HepG2 (cell line): ENCODE results near the gene BRPF1. TPM values are rescaled to one million over a fixed set of nuclear protein-coding genes. Genes with fewer than 3 reads are reported as not detected.

Experiments
- ATAC-seq: fragments of 200-7000 bp; cut with Tn5 transposase; 3 replicates; pipeline ENCODE4 v1.9.1; 2020; ENCODE audit warnings: mild to moderate bottlenecking, moderate library complexity
- BruUV-seq: library from RNA; stranded (reverse); fragments of 400-500 nt; replicated peaks from 2 replicates; lab custom pipeline; 2021; lab: Mats Ljungman, UMichigan
- CTCF ChIA-PET: fragments of 300-600 bp; formaldehyde crosslinking; extraction: SDS; loops from one replicate; lab custom pipeline; 2021; ENCODE audit warnings: low total read pairs, inconsistent platforms, low intra/inter-chr PET ratio; lab: Yijun Ruan, JAX
- POLR2A ChIA-PET: fragments of 350-600 bp; sonication (Branson Sonifier 250); formaldehyde crosslinking; loops from one replicate; lab custom pipeline; 2020; ENCODE audit warnings: antibody characterized with exemption, inconsistent platforms; lab: Yijun Ruan, JAX
- DNase-seq: peaks from one replicate; pipeline ENCODE4 v3.0.0-alpha.2; 2015; ENCODE audit warnings: low spot score
- FAIRE-seq: peaks from 3 replicates; lab custom pipeline; 2011; peaks lifted over from hg19 to GRCh38; lab: Jason Lieb, UNC
- H2AFZ ChIP-seq: one replicate; pipeline ENCODE4 v1.6.1; 2011; ENCODE audit warnings: low read length, inconsistent platforms
- H3K27ac ChIP-seq: fragments of 300-600 bp; 3 replicates; pipeline ENCODE4 v1.8.0; 2011; ENCODE audit warnings: mixed run types, mild to moderate bottlenecking, mixed read lengths, low read length, inconsistent platforms; ENCODE audit not compliant: insufficient read depth; ENCODE audit errors: extremely low read length
- H3K27me3 ChIP-seq, 2 experiments: fragments of 200-600 bp in 1 of 2; 2 replicates in 1 of 2; 3 replicates in 1 of 2; pipeline versions ENCODE4 v1.6.0 to v1.8.0; 2011; ENCODE audit warnings: low read length in 2 of 2, mild to moderate bottlenecking in 2 of 2, moderate library complexity in 2 of 2, inconsistent platforms in 1 of 2; ENCODE audit not compliant: insufficient read depth in 2 of 2, control insufficient read depth in 1 of 2
- H3K36me3 ChIP-seq, 2 experiments: fragments of 200-600 bp in 1 of 2; replicated peaks in 1 of 2; 2 replicates in 1 of 2; 3 replicates in 1 of 2; pipeline versions ENCODE4 v1.5.1 to v1.8.0; 2011; ENCODE audit warnings: low read length in 2 of 2, inconsistent platforms in 1 of 2; ENCODE audit not compliant: insufficient read depth in 2 of 2, control insufficient read depth in 1 of 2
- H3K4me1 ChIP-seq: 2 replicates; pipeline ENCODE4 v1.5.1; 2012; ENCODE audit warnings: low read length, inconsistent platforms; ENCODE audit not compliant: insufficient read depth
- H3K4me2 ChIP-seq: 2 replicates; pipeline ENCODE4 v1.6.0; 2011; ENCODE audit warnings: low read depth, low read length, inconsistent platforms
- H3K4me3 ChIP-seq, 3 experiments: fragments of 200-600 bp in 1 of 3; sonication (generic), shearing (Covaris generic) in 1 of 3; replicated peaks in 1 of 3; 2 replicates each; pipeline ENCODE4 v1.5.1; 2011 to 2016; ENCODE audit warnings: low read length in 3 of 3, inconsistent platforms in 2 of 3, low read depth in 2 of 3, mild to moderate bottlenecking in 2 of 3, control low read depth in 1 of 3, mixed read lengths in 1 of 3; ENCODE audit not compliant: insufficient read depth in 1 of 3
- H3K79me2 ChIP-seq: one replicate; pipeline ENCODE4 v1.6.1; 2011; ENCODE audit warnings: low read length, inconsistent platforms; ENCODE audit not compliant: insufficient read depth
- H3K9ac ChIP-seq: 2 replicates; pipeline ENCODE4 v1.6.0; 2011; ENCODE audit warnings: mild to moderate bottlenecking, low read depth, low read length, inconsistent platforms; ENCODE audit not compliant: insufficient read depth
- H3K9me3 ChIP-seq: 2 replicates; pipeline ENCODE4 v1.5.1; 2012; ENCODE audit warnings: mild to moderate bottlenecking, low read length
- H4K20me1 ChIP-seq: 2 replicates; pipeline ENCODE4 v1.6.0; 2011; ENCODE audit warnings: inconsistent platforms, mild to moderate bottlenecking, low read length, moderate library complexity; ENCODE audit not compliant: insufficient read depth
- ELF1 ChIP-seq: sonication (generic); formaldehyde crosslinking; IDR thresholded peaks from 2 replicates; pipeline ENCODE4 v1.4.0; 2020; ENCODE audit warnings: missing genetic modification reagents
- ELK4 ChIP-seq: sonication (generic); formaldehyde crosslinking; IDR thresholded peaks from 2 replicates; pipeline ENCODE4 v1.9.0; 2021; ENCODE audit warnings: missing genetic modification reagents, borderline replicate concordance
- ETV6 ChIP-seq: sonication (generic); formaldehyde crosslinking; conservative IDR thresholded peaks from 2 replicates; pipeline ENCODE4 v1.4.0; 2020; ENCODE audit warnings: missing genetic modification reagents
- JUND ChIP-seq: sonication (generic); formaldehyde crosslinking; IDR thresholded peaks from 2 replicates; pipeline ENCODE4 v1.8.0; 2022; ENCODE audit warnings: mild to moderate bottlenecking, missing genetic modification reagents
- PCBP1 ChIP-seq: fragments of 200-400 bp; formaldehyde crosslinking; IDR thresholded peaks from 2 replicates; pipeline ENCODE4 v1.6.1; 2017; ENCODE audit warnings: mild to moderate bottlenecking, low read depth, low read length, borderline replicate concordance
- PHF5A ChIP-seq: IDR thresholded peaks from one replicate; pipeline ENCODE4 v1.6.1; 2018; ENCODE audit warnings: low read depth, missing genetic modification reagents; ENCODE audit not compliant: unreplicated experiment
- REPIN1 ChIP-seq: sonication (generic); formaldehyde crosslinking; IDR thresholded peaks from 2 replicates; pipeline ENCODE4 v1.8.0; 2022; ENCODE audit warnings: missing genetic modification reagents, low read depth, mild to moderate bottlenecking, borderline replicate concordance
- REXO4 ChIP-seq: sonication (generic); formaldehyde crosslinking; IDR thresholded peaks from 2 replicates; pipeline ENCODE4 v1.8.0; 2022; ENCODE audit warnings: missing genetic modification reagents, mild to moderate bottlenecking, borderline replicate concordance
- SATB2 ChIP-seq: sonication (generic); formaldehyde crosslinking; IDR thresholded peaks from 2 replicates; pipeline ENCODE4 v1.5.0; 2020; ENCODE audit warnings: missing genetic modification reagents
- SOX6 ChIP-seq, 2 experiments: fragments of 450-650 bp in 1 of 2; sonication (generic) in 1 of 2; formaldehyde crosslinking in 1 of 2; IDR thresholded peaks; 2 replicates each; pipeline versions ENCODE4 v1.4.0 to v1.6.1; 2017 to 2020; ENCODE audit warnings: antibody characterized with exemption in 1 of 2, mild to moderate bottlenecking in 1 of 2, missing genetic modification reagents in 1 of 2
- THYN1 ChIP-seq: sonication (generic); formaldehyde crosslinking; IDR thresholded peaks from 2 replicates; pipeline ENCODE4 v1.8.1; 2023; ENCODE audit warnings: low read depth, mild to moderate bottlenecking, moderate library complexity, missing genetic modification reagents, borderline replicate concordance
- WIZ ChIP-seq: sonication (generic); formaldehyde crosslinking; IDR thresholded peaks from 2 replicates; pipeline ENCODE4 v1.5.1; 2020; ENCODE audit warnings: mild to moderate bottlenecking, missing genetic modification reagents
- ZNF280B ChIP-seq: sonication (generic); formaldehyde crosslinking; IDR thresholded peaks from 2 replicates; pipeline ENCODE4 v1.5.0; 2020; ENCODE audit warnings: missing genetic modification reagents, mild to moderate bottlenecking, borderline replicate concordance
- ZNF576 ChIP-seq: sonication (generic); formaldehyde crosslinking; IDR thresholded peaks from 2 replicates; pipeline ENCODE4 v1.4.0; 2020; ENCODE audit warnings: mild to moderate bottlenecking, missing genetic modification reagents
- ZNF598 ChIP-seq: sonication (generic); formaldehyde crosslinking; IDR thresholded peaks from 2 replicates; pipeline ENCODE4 v1.5.1; 2020; ENCODE audit warnings: mild to moderate bottlenecking, missing genetic modification reagents, borderline replicate concordance
- ZNF652 ChIP-seq: IDR thresholded peaks from 2 replicates; pipeline ENCODE4 v1.6.1; 2016; ENCODE audit warnings: low read depth, borderline replicate concordance
- WGBS: methylation state at CpG from one replicate; pipeline ENCODE4 v1.1.6; 2017; ENCODE audit warnings: low lambda C conversion rate; 5-methylcytosine and 5-hydroxymethylcytosine counted together
- in situ Hi-C: cut with HindIII; loops from 2 replicates; pipeline ENCODE4 v1.10.0; 2017; ENCODE audit warnings: low pct_unique_long_range_greater_than_20kb; ENCODE audit not compliant: extremely low pct_ligation_motif_present
- intact Hi-C: fragments of 100-400 bp; cut with micrococcal nuclease; formaldehyde crosslinking; loops from one replicate; pipeline ENCODE4 v1.10.0; 2022; ENCODE audit not compliant: unreplicated experiment
- polyA plus RNA-seq, 8 experiments: library from polyadenylated mRNA; depleted of rRNA in 3 of 8; stranded (reverse) in 7 of 8; unstranded in 1 of 8; fragments of >200 nt; fragmentation: Illumina TruSeq in 4 of 8; extraction: Trizol in 4 of 8; gene quantifications; 2 replicates each; pipeline versions ENCODE4 v1.2.1 to v1.2.3, GENCODE V29; 2011 to 2016; ENCODE audit warnings: low read depth in 4 of 8, missing spikeins in 1 of 8, mixed read lengths in 1 of 8; ENCODE audit not compliant: insufficient read depth in 1 of 8
- total RNA-seq, 5 experiments: library from RNA; depleted of rRNA; stranded (reverse); fragments of >200 nt; fragmentation: Illumina TruSeq; extraction: Trizol; gene quantifications; 2 replicates each; pipeline ENCODE4 v1.2.3, GENCODE V29; 2016; ENCODE audit warnings: low read depth in 1 of 5

Gene BRPF1
- total and polyA plus RNA-seq, 2 of the 13 experiments (the other 11 are each of a cell fraction or from before 2014, with no cell fraction given) = 7.3 to 10.0 TPM

- in situ Hi-C loops = no loop called here
- Histone ChIP-seq H3K9me3 (no peaks in the 10 kb centered on the region), H3K27ac (no peak overlapping the region), H2AFZ (no peak overlapping the region), H3K27me3 (no peaks in the 10 kb centered on the region), H3K4me2 (no peak overlapping the region), H3K79me2 (no peaks in the 10 kb centered on the region), H4K20me1 (no peaks in the 10 kb centered on the region), H3K4me3 (no peak overlapping the region), H3K4me1 (no peaks in the 10 kb centered on the region), H3K9ac (no peak overlapping the region), H3K36me3 (peaks cover 42 to 80% of the 10 kb centered on the region in 2 experiments)
- intact Hi-C loops = no loop called here
- no peak for FAIRE-seq
- no peak for DNase-seq
- ChIA-PET CTCF (no interaction called here), POLR2A (interaction anchor here (1.2 kb wide), 1 partner anchor 40 kb away, joined by 3 read pairs; the partner anchor contains the start of gene MTMR14)
- no TSS peak for BruUV-seq
- no peak for TF ChIP-seq ELF1 (CRISPR knock-in tag)
- TF ChIP-seq REPIN1 (CRISPR knock-in tag) = no peak
- TF ChIP-seq THYN1 (CRISPR knock-in tag) = no peak
- no peak for ATAC-seq
- 100% methylated on average over 4 of the region's 5 CpGs for WGBS
Measured at GRCh38 chr3:9688961-9689360, 42.6 kb upstream of the BRPF1 start.

- ChIA-PET POLR2A (interaction anchor here (1.2 kb wide), 1 partner anchor 41 kb away, joined by 3 read pairs; the partner anchor contains the start of gene MTMR14), CTCF (no interaction called here)
- Histone ChIP-seq H4K20me1 (no peaks in the 10 kb centered on the region), H3K36me3 (peaks cover 38 to 78% of the 10 kb centered on the region in 2 experiments), H3K27ac (no peak overlapping the region), H3K4me1 (no peaks in the 10 kb centered on the region), H3K9ac (no peak overlapping the region), H2AFZ (no peak overlapping the region), H3K9me3 (no peaks in the 10 kb centered on the region), H3K4me3 (no peak overlapping the region), H3K27me3 (no peaks in the 10 kb centered on the region), H3K4me2 (no peak overlapping the region), H3K79me2 (no peaks in the 10 kb centered on the region)
- DNase-seq (no peak), ATAC-seq (no peak), FAIRE-seq (no peak)
- intact Hi-C loops (no loop called here), in situ Hi-C loops (no loop called here)
- 100% methylated on average over 1 of the region's 4 CpGs for WGBS
- no TSS peak for BruUV-seq
- TF ChIP-seq SATB2 (CRISPR knock-in tag) (no peak), ETV6 (no peak), SOX6 (IDR thresholded peaks at IDR 0.05) (no peak), SOX6 (CRISPR knock-in tag; IDR thresholded peaks at IDR 0.05) (no peak), ZNF598 (CRISPR knock-in tag) (no peak), ELK4 (no peak), ZNF280B (CRISPR knock-in tag) (no peak), PCBP1 (no peak), WIZ (CRISPR knock-in tag) (no peak), ZNF576 (no peak), REXO4 (CRISPR knock-in tag) (no peak), ZNF652 (CRISPR knock-in tag) (no peak), JUND (CRISPR knock-in tag) (no peak), PHF5A (CRISPR knock-in tag) (no peak)
Measured at GRCh38 chr3:9689757-9690156, 41.8 kb upstream of the BRPF1 start.
